IPS DF 4.7 (cell line): Measurements from ENCODE around the gene TSPYL4.

Experiments used
- DNase-seq: peaks from one replicate; pipeline ENCODE4 v3.0.0-alpha.2; 2013; ENCODE audit warnings: low spot score; ENCODE audit errors: extremely low read depth

TSPYL4 gene

GRCh38 chr6:116229287-116229913 lies 24.5 kb downstream of the TSPYL4 start:
- DNase-seq: peak; percentile 91

GRCh38 chr6:116223355-116223754 lies 30.5 kb downstream of the TSPYL4 start:
- DNase-seq: no peak

GRCh38 chr6:116221911-116222310 lies 32.0 kb downstream of the TSPYL4 start:
- DNase-seq: no peak

- DNase-seq: no peak
These were observed 32.8 kb downstream of the TSPYL4 start for GRCh38 chr6:116221067-116221466.

- DNase-seq: no peak
These were observed 35.0 kb downstream of the TSPYL4 start for GRCh38 chr6:116218866-116219265.

- DNase-seq: no peak
These were observed 35.7 kb downstream of the TSPYL4 start for GRCh38 chr6:116218172-116218633.

- DNase-seq: no peak
These were observed 36.8 kb downstream of the TSPYL4 start for GRCh38 chr6:116217069-116217468.

- no peak for DNase-seq
These were observed 38.5 kb downstream of the TSPYL4 start for GRCh38 chr6:116215414-116215813.

GRCh38 chr6:116214681-116215080 lies 39.2 kb downstream of the TSPYL4 start:
- DNase-seq: no peak

- DNase-seq: no peak
These were observed 43.0 kb downstream of the TSPYL4 start for GRCh38 chr6:116210750-116211425.

- DNase-seq: no peak
These were observed 43.6 kb downstream of the TSPYL4 start for GRCh38 chr6:116210316-116210715.

GRCh38 chr6:116208056-116208785 lies 45.7 kb downstream of the TSPYL4 start:
- no peak for DNase-seq

- no peak for DNase-seq
These were observed 47.5 kb downstream of the TSPYL4 start for GRCh38 chr6:116206231-116206903.

- DNase-seq: no peak
These were observed 48.6 kb downstream of the TSPYL4 start for GRCh38 chr6:116205281-116205680.

- DNase-seq: no peak
These were observed 52.3 kb downstream of the TSPYL4 start for GRCh38 chr6:116201538-116201937.

GRCh38 chr6:116200619-116201249 lies 53.1 kb downstream of the TSPYL4 start:
- no peak for DNase-seq
